UCSD-AML1 (cell line): ENCODE data around the gene ALDH2.
"Not testable (repeated sequence)": the region's sequence is repeated elsewhere in the genome, so short reads cannot be mapped to it uniquely, and the experiment has no call there.

Experiments used
- DNase-seq: peaks from one replicate; lab custom pipeline; 2025; ENCODE audit not compliant: unreplicated experiment; lab: John Stamatoyannopoulos, UW

The ALDH2 gene

DNA sequence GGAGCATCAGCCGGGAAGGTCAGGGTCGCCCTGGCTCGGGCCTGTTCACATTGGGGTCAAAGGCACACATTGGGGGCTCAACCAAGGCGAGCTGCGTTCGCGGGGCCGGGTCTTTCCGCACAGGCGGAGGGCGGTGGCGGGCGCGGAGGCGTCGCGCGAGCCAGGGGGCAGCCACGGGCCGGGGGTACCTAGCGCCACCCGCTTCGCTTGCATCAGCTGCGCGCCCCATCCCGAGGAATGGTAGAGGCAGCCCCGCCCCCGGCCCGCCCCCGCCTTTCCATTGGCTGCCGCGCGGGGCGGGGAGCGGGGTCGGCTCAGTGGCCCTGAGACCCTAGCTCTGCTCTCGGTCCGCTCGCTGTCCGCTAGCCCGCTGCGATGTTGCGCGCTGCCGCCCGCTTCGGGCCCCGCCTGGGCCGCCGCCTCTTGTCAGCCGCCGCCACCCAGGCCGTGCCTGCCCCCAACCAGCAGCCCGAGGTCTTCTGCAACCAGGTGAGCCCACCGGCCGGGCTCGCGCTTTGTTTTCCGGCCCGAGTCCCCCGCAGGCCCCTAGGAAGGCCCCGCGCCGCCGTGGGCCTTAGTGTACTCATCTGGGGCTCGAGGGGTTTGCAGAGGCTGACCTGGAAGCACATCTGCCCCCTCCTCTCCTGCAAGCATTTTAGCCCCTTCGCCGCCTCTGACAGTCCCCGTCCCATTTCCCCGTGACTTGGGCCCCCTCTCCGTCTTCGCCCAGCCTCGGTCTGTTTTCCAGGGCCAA, at the start of gene ALDH2:
ALDH2 (plus strand) TSS at position 326 of the 754 bp plus-strand sequence; CDS start at position 376, 50 bp downstream.
- peak; percentile 89 for DNase-seq

DNA sequence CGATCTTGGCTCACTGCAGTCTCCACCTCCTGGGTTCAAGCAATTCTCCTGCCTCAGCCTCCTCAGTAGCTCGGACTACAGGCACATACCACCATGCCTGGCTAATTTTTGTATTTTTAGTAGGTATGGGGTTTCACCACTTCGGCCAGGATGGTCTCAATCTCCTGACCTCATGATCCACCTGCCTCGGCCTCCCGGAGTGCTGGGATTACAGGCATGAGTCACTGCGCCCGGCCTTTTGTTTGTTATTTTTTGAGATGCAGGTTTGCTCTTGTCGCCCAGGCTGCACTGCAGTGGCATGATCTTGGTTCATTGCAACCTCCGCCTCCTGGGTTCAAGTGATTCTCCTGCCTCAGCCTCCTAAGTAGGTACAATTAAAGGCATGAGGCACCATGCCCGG, 47.4 kb upstream of the ALDH2 start:
- DNase-seq, result not testable (repeated sequence)

DNA sequence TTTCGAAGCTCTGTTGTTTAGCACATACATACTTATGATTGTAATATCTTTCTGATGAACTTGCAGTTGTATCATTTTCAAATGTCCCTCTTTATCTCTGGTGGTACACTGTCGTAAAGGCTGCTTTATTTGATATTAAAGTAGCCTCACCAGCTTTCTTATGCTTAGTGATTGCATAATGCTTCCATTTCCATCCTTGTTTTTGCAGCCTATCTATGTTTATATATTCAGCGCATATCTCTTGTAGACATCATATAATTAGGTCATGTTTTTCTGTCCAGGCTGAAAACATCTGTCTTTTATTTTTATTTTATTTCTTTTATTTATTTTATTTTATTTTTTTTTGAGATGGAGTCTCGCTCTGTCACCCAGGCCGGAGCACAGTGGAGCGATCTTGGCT, 46.3 kb upstream of the ALDH2 start:
- no peak for DNase-seq

DNA sequence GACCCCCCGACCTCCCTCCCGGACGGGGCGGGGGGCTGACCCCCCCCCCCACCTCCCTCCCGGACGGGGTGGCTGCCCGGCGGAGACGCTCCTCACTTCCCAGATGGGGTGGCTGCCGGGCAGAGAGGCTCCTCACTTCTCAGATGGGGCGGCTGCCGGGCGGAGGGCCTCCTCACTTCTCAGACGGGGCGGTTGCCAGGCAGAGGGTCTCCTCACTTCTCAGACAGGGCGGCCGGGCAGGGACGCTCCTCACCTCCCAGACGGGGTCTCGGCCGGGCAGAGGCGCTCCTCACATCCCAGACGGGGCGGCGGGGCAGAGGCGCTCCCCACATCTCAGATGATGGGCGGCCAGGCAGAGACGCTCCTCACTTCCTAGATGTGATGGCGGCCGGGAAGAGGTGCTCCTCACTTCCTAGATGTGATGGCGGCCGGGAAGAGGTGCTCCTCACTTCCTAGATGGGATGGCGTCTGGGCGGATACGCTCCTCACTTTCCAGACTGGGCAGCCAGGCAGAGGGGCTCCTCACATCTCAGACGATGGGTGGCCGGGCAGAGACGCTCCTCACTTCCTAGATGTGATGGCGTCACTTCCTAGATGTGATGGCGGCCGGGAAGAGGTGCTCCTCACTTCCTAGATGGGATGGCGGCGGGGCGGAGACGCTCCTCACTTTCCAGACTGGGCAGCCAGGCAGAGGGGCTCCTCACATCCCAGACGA, 42.9 kb upstream of the ALDH2 start:
- DNase-seq, result not testable (repeated sequence)

DNA sequence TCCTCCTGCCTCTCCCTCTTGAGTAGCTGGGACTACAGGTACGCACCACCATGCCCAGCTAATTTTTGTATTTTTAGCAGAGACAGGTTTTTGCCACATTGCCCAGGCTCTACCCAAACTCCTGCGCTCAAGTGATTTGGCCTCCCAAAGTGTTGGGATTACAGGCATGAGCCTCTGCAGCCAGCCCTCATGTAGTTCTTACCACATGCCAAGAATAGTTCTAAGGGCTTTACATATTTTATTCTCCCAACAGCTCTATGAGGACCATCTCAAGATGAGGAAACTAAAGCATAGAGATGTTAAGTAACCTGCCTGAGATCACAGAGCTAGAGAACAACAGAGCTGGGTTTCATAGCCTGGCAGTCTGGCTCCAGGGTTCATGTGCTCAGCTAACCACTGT, 37.9 kb upstream of the ALDH2 start:
- DNase-seq, result no peak

DNA sequence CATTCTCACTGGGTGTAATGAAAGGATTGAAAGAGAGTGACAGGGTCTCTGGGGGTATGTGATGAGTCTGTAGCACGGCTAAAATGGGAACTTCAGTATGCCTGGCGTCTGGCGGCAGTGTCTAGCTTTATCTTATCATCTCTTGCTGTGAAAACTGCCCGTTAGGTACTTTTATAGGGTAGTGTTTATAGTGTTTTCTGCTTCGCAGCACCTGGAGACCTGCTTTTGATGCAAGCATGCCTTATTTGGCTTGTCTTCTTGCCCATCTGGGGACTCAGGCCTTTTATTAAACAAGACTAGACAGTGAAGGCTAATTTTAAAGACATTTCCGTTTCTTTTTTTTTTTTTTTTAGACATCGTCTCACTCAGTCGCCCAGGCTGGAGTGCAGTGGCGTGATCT, 36.3 kb upstream of the ALDH2 start:
- no peak for DNase-seq

DNA sequence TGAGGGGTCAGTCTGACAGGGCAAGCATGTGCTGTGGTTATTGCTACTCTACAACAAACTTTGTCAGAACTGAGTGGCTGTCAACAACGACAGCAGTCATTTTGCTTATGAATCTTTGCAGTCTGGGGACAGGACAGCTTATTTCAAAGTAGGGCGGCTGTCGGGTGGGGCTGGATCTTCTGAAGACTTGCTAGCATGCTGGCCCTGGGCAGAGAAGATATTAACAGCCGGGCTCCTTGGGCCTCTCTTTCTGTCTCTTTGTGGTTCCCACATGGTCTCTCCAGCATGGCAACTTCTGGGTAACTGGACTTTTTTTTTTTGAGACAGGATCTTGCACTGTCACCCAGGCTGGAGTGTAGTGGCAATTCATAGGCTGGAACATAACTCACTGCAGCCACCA, 33.9 kb upstream of the ALDH2 start:
- DNase-seq, result no peak

DNA sequence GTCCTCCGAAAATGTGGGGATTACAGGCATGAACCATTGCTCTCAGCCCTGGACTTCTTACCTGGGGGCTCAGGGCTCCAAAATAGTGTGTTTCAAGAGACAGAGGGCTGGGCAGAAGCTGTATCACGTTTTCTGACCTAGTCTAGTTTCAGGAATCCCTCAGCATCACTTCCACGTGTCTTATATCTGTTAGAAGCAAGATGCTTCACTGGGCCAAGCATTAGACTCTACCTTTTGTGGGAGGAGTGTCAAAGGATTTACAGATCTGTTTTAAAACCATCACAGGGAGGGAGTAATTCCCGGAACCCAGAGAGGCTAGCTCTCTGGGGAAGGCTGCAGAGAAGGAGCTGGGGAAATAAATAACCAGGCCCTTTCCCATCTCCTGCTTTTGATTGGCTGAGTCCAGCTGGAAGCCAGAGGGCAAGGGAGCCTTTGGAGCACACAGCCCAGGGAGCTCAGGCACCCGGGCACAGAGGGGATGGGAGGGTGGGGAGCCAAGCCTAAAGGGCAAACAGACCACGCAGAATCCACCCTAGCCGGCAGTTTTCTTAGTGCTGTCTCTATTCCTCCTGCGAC, 33.3 kb upstream of the ALDH2 start:
- DNase-seq, result no peak

DNA sequence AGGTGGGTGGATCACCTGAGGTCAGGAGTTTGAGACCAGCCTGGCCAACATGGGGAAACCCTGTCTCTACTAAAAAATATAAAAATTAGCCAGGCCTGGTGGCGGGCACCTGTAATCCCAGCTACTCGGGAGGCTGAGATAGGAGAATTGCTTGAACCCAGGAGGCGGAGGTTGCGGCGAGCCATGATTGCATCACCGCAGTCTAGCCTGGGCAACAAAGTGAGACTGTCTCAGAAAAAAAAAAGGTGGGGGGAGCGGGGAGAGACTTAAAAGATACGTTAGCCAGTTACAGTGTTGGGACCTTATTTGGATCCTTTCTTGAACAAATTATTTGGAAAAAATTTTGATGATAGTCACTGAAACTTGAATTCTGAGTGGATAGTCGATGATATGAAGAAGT, 27.2 kb upstream of the ALDH2 start:
- DNase-seq, result not testable (repeated sequence)

DNA sequence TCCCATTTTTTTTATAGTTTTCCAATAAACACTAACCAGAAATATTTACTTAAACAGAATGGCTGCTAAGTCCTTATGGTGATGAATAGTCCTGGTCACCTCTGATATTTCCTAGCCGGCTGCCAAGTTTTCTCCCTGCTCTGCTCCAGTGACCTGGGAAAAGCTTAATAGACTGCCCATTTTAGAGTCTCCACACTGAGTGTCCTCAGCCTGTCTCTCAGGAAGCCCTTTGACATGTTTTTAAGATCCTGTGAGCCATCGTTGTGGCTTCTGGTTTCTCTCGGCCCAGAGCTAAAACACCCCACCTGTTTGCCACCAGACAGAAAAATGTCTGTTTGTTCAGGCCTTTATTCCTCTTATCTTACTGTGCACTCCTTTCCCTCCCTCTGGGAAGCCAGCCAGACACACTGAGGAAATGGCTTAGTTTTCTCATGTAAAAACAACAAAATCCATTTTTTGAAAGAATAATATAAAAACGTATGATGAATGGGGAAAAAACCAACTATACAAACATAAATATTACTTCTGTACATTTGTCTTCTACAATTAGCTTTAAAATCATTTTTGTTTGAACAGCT, 25.4 kb upstream of the ALDH2 start:
- no peak for DNase-seq

DNA sequence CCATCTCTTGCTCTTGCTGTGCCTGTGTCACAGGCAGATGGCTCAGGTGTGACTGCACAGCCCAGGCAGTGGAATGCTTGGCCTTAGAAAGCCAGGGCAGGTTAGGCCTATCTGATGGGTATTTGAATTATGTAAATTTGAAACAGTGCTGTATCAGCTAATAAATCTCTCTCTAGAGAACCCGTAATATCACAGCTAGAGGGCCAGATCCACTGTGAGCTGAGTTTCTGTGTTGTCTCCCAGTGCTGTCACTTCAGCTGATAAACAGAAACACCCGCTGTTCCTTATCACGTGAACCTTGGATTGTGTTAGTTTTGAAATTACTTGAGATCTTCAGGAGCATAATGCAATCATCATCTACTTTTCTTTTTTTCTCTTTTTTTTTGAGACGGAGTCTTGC, 21.5 kb upstream of the ALDH2 start:
- no peak for DNase-seq

DNA sequence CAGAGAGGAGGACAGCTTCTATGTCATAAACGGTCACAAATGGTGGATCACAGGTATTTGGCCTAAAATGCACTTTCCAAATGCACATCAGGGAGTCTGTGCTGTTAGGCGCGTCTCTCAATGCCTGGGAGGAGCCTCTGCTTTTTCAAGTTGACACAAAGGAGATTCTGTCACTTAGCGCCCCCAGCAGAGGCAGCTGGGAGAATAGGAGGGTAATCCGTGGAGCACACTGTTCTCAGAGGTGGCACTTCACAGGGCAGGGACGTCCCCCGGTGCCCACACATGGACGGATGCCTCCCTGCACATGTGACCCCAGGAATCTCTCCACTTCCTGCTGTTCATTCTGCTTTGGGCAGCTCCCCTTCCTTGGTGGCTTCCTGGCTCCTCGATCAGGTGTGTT, 19.4 kb upstream of the ALDH2 start:
- DNase-seq, result no peak

DNA sequence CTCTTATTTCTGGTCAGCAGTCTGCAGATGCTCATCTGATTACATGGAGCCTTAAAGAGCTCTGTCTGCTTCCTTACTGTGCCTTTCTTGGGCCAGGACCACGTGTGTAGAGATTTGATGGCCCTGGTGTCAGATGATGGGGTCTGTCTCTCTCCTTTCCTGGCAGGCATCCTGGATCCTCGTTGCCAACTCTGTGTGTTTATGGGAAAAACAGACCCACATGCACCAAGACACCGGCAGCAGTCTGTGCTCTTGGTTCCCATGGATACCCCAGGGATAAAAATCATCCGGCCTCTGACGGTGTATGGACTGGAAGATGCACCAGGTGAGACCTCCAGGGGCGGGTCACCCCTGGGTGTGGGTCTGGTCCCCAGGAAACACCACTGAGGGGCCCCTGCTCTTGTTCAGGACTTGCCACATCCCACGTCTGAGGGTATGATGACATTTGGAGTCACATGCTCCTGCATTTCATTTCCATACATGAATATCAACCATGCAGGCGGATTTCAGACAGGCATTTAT, 18.5 kb upstream of the ALDH2 start:
- no peak for DNase-seq

DNA sequence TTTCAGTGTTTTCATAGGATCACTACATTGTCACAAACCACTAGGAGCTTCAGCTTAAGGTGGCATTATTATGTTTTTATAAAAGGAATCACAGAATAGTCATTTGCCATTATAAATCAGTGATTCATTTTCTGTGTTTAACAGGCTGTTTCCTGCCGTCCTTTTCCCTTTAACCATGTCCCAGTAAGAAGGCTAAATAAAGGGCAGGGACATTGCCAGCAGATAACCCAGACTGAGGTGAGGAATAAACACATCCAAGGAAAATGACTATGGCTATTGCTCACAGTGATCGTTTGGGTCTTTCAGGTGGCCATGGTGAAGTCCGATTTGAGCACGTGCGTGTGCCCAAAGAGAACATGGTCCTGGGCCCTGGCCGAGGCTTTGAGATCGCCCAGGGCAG, 17.9 kb upstream of the ALDH2 start:
- no peak for DNase-seq

DNA sequence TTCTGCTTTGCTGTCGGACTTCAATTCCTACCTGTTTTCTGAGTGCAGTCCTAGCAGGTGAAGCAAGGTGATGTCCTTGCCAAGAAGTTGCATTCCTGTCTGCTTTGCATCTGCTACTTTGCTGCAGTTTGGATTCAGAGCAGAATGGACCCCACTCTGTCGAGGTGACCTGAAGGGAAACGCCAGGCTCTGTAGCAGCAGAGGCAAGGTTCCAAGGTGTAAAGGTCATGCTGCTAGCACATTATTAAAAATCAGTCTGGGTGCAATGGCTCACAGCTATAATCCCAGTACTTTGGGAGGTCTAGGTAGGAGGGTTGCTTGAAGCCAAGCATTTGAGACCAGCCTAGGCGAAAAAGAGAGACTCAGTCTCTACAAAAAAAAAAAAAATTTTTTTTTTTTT, 17.3 kb upstream of the ALDH2 start:
- no peak for DNase-seq

DNA sequence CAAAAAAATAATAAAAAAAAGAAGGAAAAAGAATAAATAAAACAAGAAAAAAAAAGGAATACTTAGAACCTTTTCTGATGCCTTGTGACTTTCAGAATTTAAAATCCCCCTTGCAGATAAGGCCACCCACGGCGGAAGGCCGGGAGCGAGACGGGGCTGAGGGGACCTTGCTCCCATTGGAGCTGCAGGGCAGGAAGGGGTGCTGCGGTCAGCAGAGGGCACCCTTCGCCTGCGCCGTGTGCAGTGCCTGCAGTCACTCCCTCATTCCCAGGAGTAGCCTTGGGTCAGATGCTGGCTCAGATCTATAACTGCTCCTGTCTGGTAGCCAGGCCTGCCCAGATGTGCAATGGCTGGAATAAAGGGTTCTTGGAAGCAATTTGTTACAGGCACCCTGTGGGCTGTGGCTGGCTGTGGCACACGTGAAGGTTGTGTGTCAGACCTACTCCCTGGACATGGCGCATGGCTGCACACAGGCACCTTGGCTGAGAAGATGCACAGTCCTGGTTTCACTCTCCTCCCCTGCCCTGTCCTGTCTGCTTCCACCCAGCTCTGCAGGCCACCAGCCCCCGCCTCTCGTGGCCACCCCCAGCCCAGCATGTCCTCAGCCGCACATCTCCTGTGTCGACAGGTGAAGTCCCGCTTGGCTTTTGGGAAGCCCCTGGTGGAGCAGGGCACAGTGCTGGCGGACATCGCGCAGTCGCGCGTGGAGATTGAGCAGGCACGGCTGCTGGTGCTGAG, 13.4 kb upstream of the ALDH2 start:
- peak; percentile 62 for DNase-seq

DNA sequence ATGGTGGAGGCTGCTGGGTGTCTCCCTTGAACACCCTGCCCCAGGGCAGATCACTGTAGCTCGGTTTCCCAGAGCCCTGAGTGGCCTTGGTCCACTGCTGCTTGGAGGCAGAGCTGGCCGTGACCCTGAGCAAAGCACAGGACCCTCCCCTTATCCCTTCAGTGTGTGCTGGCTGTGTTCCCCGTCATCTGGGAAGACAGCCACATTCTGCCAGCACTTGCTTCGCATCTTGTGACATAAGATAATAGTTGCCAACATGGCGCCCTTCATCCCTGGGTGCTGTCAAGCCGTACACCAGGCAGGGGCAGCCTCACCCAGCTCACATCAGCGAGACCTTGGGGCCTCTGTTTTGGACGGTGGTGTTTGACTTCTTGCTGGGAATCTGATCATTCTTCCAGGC, 12.1 kb upstream of the ALDH2 start:
- DNase-seq, result no peak

DNA sequence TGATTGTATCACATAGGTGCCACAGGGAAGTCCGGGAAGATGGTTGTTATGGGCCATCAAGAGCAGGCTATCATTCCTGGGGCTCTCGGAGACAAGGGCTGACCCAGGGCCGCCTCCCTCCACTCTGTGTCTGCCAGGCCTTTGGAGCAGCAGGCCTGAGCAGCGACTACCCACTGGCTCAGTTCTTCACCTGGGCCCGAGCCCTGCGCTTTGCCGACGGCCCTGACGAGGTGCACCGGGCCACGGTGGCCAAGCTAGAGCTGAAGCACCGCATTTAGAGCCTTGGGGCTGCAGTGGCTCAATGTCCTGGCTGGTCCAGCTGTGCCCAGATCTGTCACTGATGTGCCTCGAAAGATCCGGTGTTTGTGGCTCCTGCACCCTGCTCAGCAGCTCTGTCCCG, 10.5 kb upstream of the ALDH2 start:
- no peak for DNase-seq

DNA sequence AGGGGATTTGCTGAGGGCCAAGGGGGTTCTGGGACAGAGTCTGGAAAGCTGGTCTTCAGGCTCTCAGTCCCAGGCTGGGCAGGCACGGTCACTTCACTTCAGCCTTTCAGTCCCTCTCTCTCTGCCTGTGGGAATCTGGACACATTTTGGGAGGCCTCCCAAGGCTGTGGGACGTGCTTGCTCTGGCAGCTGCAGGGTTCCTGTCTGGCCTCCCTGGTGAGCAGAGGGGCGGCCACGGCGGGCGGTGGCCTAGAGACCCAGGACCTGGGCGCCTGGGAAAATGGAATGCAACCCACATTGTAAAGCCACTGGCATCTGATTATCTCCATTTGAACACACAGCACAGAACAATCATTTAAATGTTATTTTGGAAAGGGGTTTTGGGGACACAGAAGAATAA, 10.1 kb upstream of the ALDH2 start:
- no peak for DNase-seq

DNA sequence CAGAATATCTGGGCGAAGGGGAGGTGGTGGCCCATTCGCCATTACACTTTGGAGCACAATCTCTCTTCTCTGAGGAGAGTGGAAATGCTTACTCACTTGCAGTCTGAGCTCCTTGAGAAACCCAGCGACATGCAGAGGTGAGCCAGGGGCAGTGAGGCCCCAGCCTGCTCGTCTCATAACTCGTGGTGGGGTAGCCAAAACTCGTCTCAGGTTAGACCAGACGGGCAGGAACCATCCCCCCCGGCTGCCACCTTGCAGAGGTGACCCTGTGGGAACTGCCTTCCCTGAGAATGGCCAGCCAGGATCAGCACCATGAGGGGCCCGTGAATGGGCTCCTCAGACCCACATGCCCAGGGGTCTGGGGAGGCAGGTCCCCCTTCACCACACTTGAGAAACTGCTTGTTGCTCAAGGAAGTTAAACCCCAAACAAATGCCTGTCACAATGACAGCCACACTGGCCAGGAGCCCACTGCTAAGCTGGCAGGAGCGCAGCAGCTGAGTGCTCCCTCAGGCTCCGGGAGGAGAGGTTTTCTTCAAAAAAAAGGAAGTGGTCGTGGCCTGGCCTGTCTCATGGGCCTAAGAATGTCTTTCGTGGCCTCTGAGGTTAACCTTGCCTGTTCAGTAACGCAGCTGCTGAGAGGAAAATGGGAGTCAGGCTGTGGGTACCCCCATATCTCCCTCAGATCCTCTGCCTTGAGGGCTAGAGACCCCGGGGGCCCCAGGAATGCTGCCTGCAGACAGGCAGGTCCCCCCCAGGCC, 9.2 kb upstream of the ALDH2 start:
- peak; percentile 79 for DNase-seq
